Stimulated activated CD8-positive, alpha-beta memory T cell treated with anti-CD3 and anti-CD28 coated beads, Interleukin-12 subunit alpha, Interleukin-12 subunit beta, amount 100 ng/mL, for 24 hours (primary cell): ENCODE measurements around the gene PLXND1.

Experiments used
- DNase-seq: peaks from one replicate; pipeline ENCODE4 v3.0.0-alpha.2; 2020; ENCODE audit errors: extremely low read depth

Gene PLXND1

GRCh38 chr3:129627350-129628168, 21.1 kb upstream of the PLXND1 start:
- DNase-seq: no peak

- no peak for DNase-seq
Measured at GRCh38 chr3:129626744-129627349, 20.4 kb upstream of the PLXND1 start.

- DNase-seq: no peak
Measured at GRCh38 chr3:129625072-129625874, 18.8 kb upstream of the PLXND1 start.

GRCh38 chr3:129624347-129625071, 18.0 kb upstream of the PLXND1 start:
- DNase-seq: no peak

- no peak for DNase-seq
Measured at GRCh38 chr3:129623447-129624118, 17.1 kb upstream of the PLXND1 start.

- DNase-seq: no peak
Measured at GRCh38 chr3:129622933-129623332, 16.5 kb upstream of the PLXND1 start.

GRCh38 chr3:129622226-129622874, 15.9 kb upstream of the PLXND1 start:
- no peak for DNase-seq

GRCh38 chr3:129621626-129622225, 15.2 kb upstream of the PLXND1 start:
- no peak for DNase-seq

- DNase-seq: no peak
Measured at GRCh38 chr3:129620828-129621559, 14.5 kb upstream of the PLXND1 start.

GRCh38 chr3:129619726-129620162, 13.3 kb upstream of the PLXND1 start:
- DNase-seq: no peak

GRCh38 chr3:129618901-129619671, 12.6 kb upstream of the PLXND1 start:
- no peak for DNase-seq

- no peak for DNase-seq
Measured at GRCh38 chr3:129618186-129618820, 11.8 kb upstream of the PLXND1 start.

- no peak for DNase-seq
Measured at GRCh38 chr3:129617381-129618185, 11.1 kb upstream of the PLXND1 start.

GRCh38 chr3:129616713-129617112, 10.2 kb upstream of the PLXND1 start:
- DNase-seq: no peak

GRCh38 chr3:129616291-129616690, 9.8 kb upstream of the PLXND1 start:
- no peak for DNase-seq

- DNase-seq: no peak
Measured at GRCh38 chr3:129615751-129616281, 9.3 kb upstream of the PLXND1 start.

- no peak for DNase-seq
Measured at GRCh38 chr3:129614927-129615363, 8.5 kb upstream of the PLXND1 start.
